WI38 (cell line): ENCODE measurements around the gene MOXD1.

ENCODE experiments used
- H3K4me3 ChIP-seq: 2 replicates; pipeline ENCODE4 v1.5.1; 2011; ENCODE audit warnings: low read depth, mild to moderate bottlenecking, control low read depth, low read length
- TF ChIP-seq, protein P1 (sequence below): IDR thresholded peaks from 2 replicates; pipeline ENCODE4 v1.5.1; 2012; ENCODE audit warnings: low read depth, mild to moderate bottlenecking, control low read depth, low read length

MOXD1 gene

DNA sequence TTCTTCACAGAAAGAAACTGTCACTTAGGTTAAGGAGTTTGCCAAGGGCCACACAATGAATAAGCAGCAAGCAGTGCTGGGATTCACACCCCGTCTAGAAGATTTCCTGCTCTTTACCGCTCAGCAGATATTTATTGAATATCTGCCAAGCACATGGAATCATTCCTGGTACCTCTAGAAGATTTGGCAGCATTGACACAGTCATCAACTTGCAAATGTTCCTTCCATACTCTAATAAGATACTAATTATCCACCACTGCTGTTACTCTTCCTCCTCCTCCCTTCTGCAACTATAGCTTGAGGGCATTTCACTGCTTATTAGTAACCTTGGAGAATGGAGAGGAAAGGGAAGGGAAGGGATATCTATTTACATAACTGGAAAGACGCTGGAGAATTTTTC, 13.0 kb downstream of the MOXD1 start:
- TF ChIP-seq, protein P1, sequence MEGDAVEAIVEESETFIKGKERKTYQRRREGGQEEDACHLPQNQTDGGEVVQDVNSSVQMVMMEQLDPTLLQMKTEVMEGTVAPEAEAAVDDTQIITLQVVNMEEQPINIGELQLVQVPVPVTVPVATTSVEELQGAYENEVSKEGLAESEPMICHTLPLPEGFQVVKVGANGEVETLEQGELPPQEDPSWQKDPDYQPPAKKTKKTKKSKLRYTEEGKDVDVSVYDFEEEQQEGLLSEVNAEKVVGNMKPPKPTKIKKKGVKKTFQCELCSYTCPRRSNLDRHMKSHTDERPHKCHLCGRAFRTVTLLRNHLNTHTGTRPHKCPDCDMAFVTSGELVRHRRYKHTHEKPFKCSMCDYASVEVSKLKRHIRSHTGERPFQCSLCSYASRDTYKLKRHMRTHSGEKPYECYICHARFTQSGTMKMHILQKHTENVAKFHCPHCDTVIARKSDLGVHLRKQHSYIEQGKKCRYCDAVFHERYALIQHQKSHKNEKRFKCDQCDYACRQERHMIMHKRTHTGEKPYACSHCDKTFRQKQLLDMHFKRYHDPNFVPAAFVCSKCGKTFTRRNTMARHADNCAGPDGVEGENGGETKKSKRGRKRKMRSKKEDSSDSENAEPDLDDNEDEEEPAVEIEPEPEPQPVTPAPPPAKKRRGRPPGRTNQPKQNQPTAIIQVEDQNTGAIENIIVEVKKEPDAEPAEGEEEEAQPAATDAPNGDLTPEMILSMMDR: no peak

GRCh38 chr6:132382630-132383175, 18.6 kb downstream of the MOXD1 start:
- TF ChIP-seq, protein P1: no peak
- H3K4me3 ChIP-seq: no peak overlapping the region

More for the DNA sequence above, 13.0 kb downstream of the MOXD1 start:
- H3K4me3 ChIP-seq: no peak overlapping the region

GRCh38 chr6:132381381-132381780, 19.9 kb downstream of the MOXD1 start:
- TF ChIP-seq, protein P1: no peak
- no peak overlapping the region for H3K4me3 ChIP-seq

GRCh38 chr6:132380358-132381029, 20.8 kb downstream of the MOXD1 start:
- H3K4me3 ChIP-seq: no peak overlapping the region
- TF ChIP-seq, protein P1: no peak

DNA sequence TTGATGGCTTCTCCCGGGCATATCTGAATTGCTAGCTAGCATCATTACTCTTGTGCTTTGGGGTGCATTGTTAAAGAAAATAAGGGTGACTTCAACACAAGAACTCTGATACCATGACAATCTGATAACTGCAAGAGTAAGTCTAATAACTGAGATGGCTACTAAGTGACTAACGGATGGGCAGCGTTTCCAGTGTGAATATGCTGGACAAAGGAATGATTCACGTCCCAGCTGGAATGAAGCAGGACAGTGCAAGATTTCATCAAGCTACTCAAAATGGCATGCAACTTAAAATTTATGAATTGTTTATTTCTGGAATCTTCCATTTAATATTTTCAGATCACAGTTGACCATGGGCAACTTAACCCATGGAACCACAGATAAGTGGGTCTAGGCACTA, 31.7 kb downstream of the MOXD1 start:
- H3K4me3 ChIP-seq: no peak overlapping the region
- TF ChIP-seq, protein P1: no peak

GRCh38 chr6:132368916-132369481, 32.3 kb downstream of the MOXD1 start:
- TF ChIP-seq, protein P1: no peak
- H3K4me3 ChIP-seq: no peak overlapping the region

DNA sequence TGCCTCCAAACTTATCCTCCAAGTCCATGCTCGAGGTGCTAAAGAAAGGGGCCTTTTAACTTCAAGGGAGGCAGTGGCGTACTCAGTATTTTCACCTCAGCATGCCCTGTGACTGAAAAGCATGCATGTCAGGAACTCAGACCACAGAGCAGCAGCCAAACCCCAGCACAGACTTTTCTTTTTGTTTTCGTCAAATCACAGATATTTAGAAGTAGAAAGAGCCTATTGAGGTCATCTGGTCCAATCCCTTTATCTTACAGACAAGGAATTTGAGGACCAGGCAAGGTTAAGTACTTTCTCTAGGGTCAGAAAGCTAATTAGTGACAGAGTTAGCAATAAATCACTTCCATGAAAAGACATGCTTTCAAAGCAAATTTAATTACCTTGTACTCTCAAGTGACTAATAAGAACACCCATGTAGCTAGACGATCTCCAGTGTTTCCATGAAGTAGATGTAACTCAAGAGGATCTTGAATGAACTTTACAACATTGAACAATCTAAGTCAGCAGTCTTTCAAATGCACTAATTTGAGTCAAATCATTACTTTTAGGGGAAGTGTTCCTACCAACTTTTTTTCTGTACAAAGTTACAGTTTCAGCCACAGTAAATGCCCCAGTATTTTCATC, 35.9 kb downstream of the MOXD1 start:
- TF ChIP-seq, protein P1: no peak
- no peak overlapping the region for H3K4me3 ChIP-seq
